A549 treated with GW870086 at 1 μM for 4 hours (cell line): Measurements from ENCODE around the gene TRAK2. TPM values are rescaled to one million over a fixed set of nuclear protein-coding genes. Genes with fewer than 3 reads are reported as not detected.

Experiments used
- total RNA-seq: library from RNA; stranded (reverse); fragments of 200-300 nt; extraction: Qiagen RNA extraction; gene quantifications from 5 replicates; pipeline ENCODE4 v1.2.3, GENCODE V29; 2022; ENCODE audit warnings: low read depth

Gene TRAK2, protein sequence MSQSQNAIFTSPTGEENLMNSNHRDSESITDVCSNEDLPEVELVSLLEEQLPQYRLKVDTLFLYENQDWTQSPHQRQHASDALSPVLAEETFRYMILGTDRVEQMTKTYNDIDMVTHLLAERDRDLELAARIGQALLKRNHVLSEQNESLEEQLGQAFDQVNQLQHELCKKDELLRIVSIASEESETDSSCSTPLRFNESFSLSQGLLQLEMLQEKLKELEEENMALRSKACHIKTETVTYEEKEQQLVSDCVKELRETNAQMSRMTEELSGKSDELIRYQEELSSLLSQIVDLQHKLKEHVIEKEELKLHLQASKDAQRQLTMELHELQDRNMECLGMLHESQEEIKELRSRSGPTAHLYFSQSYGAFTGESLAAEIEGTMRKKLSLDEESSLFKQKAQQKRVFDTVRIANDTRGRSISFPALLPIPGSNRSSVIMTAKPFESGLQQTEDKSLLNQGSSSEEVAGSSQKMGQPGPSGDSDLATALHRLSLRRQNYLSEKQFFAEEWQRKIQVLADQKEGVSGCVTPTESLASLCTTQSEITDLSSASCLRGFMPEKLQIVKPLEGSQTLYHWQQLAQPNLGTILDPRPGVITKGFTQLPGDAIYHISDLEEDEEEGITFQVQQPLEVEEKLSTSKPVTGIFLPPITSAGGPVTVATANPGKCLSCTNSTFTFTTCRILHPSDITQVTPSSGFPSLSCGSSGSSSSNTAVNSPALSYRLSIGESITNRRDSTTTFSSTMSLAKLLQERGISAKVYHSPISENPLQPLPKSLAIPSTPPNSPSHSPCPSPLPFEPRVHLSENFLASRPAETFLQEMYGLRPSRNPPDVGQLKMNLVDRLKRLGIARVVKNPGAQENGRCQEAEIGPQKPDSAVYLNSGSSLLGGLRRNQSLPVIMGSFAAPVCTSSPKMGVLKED
- 9.9 to 16.1 TPM (median 14.6 TPM) in 5 replicates for total RNA-seq

GRCh38 chr2:201451292-201452057, at the start of gene TRAK2, which contains the start of gene STRADB:
TSS of gene TRAK2 (minus strand) at chr2:201451458. CDS start at chr2:201420507, 30,951 bp downstream.
TSS of gene STRADB (plus strand) at chr2:201451740. CDS start at chr2:201454841, 3,101 bp downstream.

GRCh38 chr2:201357221-201357620, 94.0 kb downstream of the TRAK2 start, which contains the start of gene FLACC1:
TSS of gene FLACC1 (minus strand) at chr2:201357345. CDS start at chr2:201351404, 5,941 bp downstream.

Other genes with a start within 250 kb of the TRAK2 start
- 30.1 to 35.6 TPM (median 33.4 TPM) in 5 replicates for gene CASP8, start 190.9 kb downstream of the TRAK2 start, total RNA-seq
- gene FLACC1, start 94.1 kb downstream of the TRAK2 start, total RNA-seq: 0.19 to 0.22 TPM in 2 of 5 replicates, not detected in the others
- 19.4 to 29.2 TPM (median 23.7 TPM) in 5 replicates for gene STRADB, start 282 bp upstream of the TRAK2 start, total RNA-seq
- 16.7 to 22.5 TPM (median 19.9 TPM) in 5 replicates for gene TMEM237, start 192.0 kb upstream of the TRAK2 start, total RNA-seq
- 0.07 to 0.14 TPM (median 0.13 TPM) in 3 of 5 replicates, not detected in the others for gene MPP4, start 247.2 kb upstream of the TRAK2 start, total RNA-seq